ENCODE measurements around the gene SPSB1. TPM values are rescaled to one million over a fixed set of nuclear protein-coding genes. Genes with fewer than 3 reads are reported as not detected.

Gene SPSB1
- polyA plus RNA-seq, 1 experiment = 20.3 TPM

DNA sequence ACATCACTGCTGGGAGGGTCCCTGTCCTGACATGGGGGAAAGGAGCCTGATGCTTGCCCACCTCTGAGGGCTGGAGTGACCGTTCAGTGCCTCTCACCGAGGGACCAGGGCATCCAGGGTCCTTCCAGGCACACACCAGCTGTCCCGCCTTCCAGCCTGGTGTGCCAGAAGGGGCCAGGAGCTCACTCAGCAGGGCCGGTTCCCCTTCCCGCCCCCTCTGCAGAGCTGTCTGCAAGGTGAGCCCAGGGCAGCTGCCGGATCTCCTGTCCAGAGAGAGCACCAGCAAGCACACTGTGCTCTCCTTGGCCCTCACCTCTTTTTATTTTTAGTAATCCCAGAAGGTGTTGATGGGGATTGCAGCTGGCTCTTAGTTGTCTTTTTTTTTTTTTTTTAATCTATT is 41.2 kb upstream of the SPSB1 start:
- no peaks in the 10 kb centered on the region; the same call in 1 of the 2 replicates for H3K9me3 ChIP-seq (ENCODE audit: control insufficient read depth, insufficient read depth, low read length)
- no peaks in the 10 kb centered on the region for H3K27me3 ChIP-seq (ENCODE audit: control insufficient read depth, insufficient read depth, low read length)
- H3K27ac ChIP-seq (ENCODE audit: low read depth, low read length) = no peak overlapping the region
- CTCF ChIA-PET = interaction anchor here (0.9 to 3.0 kb wide), 6 partner anchors 9 to 244 kb away, joined by 3 to 9 read pairs (median 4); no protein-coding TSS in a partner anchor
- H3K4me3 ChIP-seq (ENCODE audit: low read depth, low read length) = no peak overlapping the region
- POLR2A ChIA-PET = interaction anchor here (0.6 to 0.7 kb wide), 2 partner anchors 23 to 259 kb away, joined by 3 read pairs; no protein-coding TSS in a partner anchor
- TF ChIP-seq, protein P1, sequence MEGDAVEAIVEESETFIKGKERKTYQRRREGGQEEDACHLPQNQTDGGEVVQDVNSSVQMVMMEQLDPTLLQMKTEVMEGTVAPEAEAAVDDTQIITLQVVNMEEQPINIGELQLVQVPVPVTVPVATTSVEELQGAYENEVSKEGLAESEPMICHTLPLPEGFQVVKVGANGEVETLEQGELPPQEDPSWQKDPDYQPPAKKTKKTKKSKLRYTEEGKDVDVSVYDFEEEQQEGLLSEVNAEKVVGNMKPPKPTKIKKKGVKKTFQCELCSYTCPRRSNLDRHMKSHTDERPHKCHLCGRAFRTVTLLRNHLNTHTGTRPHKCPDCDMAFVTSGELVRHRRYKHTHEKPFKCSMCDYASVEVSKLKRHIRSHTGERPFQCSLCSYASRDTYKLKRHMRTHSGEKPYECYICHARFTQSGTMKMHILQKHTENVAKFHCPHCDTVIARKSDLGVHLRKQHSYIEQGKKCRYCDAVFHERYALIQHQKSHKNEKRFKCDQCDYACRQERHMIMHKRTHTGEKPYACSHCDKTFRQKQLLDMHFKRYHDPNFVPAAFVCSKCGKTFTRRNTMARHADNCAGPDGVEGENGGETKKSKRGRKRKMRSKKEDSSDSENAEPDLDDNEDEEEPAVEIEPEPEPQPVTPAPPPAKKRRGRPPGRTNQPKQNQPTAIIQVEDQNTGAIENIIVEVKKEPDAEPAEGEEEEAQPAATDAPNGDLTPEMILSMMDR (IDR thresholded peaks at IDR 0.05; ENCODE audit: low read depth, low read length) = no peak
- no peak for DNase-seq (ENCODE audit: low read depth, low spot score)

DNA sequence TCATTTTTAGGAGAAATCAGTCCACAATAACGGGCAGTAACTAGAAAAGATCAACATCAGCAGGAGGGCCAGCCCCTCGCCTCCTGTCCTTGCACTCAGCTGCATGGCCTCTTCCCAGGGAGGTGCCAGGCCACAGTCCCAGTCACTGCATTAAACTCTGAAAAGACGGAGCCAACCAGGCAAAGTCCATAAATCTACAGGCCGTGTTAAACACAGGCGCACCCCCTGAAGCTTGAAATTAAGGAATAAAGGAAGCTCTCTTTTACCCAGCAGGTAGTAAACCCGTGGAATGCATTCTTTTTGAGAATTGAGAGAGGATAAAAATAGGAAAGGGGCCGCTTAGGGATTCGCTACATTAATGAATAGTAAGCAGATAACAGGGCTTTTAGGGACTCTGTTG is 39.7 kb upstream of the SPSB1 start:
- no peaks in the 10 kb centered on the region for H3K27me3 ChIP-seq (ENCODE audit: control insufficient read depth, insufficient read depth, low read length)
- ChIA-PET CTCF (interaction anchor here (0.8 to 3.0 kb wide), 6 partner anchors 14 to 242 kb away, joined by 4 to 9 read pairs (median 4); partner anchors contain the start of gene H6PD), POLR2A (no interaction called here)
- DNase-seq (ENCODE audit: low read depth, low spot score) = no peak
- TF ChIP-seq, protein P1 (IDR thresholded peaks at IDR 0.05; ENCODE audit: low read depth, low read length) = no peak
- H3K27ac ChIP-seq (ENCODE audit: low read depth, low read length) = no peak overlapping the region
- H3K4me3 ChIP-seq (ENCODE audit: low read depth, low read length) = no peak overlapping the region
- peaks cover 2% of the 10 kb centered on the region; the same call in 1 of the 2 replicates for H3K9me3 ChIP-seq (ENCODE audit: control insufficient read depth, insufficient read depth, low read length)

DNA sequence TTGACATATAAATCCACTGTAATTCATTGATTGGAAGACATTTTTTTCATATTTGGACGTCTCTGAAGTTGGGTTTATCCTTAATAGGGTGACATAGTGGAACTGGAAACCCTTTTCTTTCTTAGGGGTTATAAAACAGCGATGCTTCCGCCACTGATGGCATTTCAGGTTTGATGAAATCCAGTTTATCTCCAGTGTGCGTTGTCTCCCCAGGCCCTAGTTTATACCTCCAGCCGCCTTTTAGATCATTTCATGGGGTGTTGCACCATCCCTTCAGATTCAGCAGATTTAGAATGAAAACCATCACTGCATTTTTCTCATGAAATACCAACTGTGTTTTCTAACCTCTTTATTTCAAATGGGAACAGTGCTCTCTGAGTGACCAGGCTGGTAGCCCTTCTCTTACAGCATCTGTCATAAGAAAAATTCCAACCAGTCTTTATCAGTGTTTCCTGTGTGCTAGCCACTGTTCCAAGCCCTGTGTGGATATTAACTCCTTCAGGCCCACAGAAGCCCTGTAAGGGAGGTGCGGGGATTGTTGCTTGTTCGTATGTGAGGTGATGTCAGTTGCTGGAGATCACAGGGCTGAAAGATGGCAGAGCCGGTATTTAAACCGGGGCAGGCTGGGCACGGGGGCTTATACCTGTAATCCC is 39.1 kb upstream of the SPSB1 start:
- TF ChIP-seq, protein P1 (IDR thresholded peaks at IDR 0.05; ENCODE audit: low read depth, low read length) = no peak
- DNase-seq (ENCODE audit: low read depth, low spot score) = no peak
- POLR2A ChIA-PET = no interaction called here

GRCh38 chr1:9256332-9256731 is 36.4 kb upstream of the SPSB1 start:
- ChIA-PET POLR2A (no interaction called here), CTCF (interaction anchor here (0.8 to 1.5 kb wide), 3 partner anchors 11 to 22 kb away, joined by 3 to 4 read pairs (median 4); partner anchors contain the start of gene H6PD)
- TF ChIP-seq, protein P1 (IDR thresholded peaks at IDR 0.05; ENCODE audit: low read depth, low read length) = no peak
- H3K9me3 ChIP-seq (ENCODE audit: control insufficient read depth, insufficient read depth, low read length) = peaks cover 3% of the 10 kb centered on the region; the same call in 1 of the 2 replicates
- H3K27ac ChIP-seq (ENCODE audit: low read depth, low read length) = no peak overlapping the region
- H3K4me3 ChIP-seq (ENCODE audit: low read depth, low read length) = no peak overlapping the region
- no peak for DNase-seq (ENCODE audit: low read depth, low spot score)
- no peaks in the 10 kb centered on the region for H3K27me3 ChIP-seq (ENCODE audit: control insufficient read depth, insufficient read depth, low read length)

More for the DNA sequence above, 39.1 kb upstream of the SPSB1 start:
- Histone ChIP-seq H3K27me3 (ENCODE audit: control insufficient read depth, insufficient read depth, low read length) (no peaks in the 10 kb centered on the region), H3K9me3 (ENCODE audit: control insufficient read depth, insufficient read depth, low read length) (peaks cover 3% of the 10 kb centered on the region; the same call in 1 of the 2 replicates), H3K27ac (ENCODE audit: low read depth, low read length) (no peak overlapping the region), H3K4me3 (ENCODE audit: low read depth, low read length) (no peak overlapping the region)
- CTCF ChIA-PET = interaction anchor here (1.4 to 3.0 kb wide), 3 partner anchors 14 to 143 kb away, joined by 4 to 9 read pairs (median 6); no protein-coding TSS in a partner anchor

DNA sequence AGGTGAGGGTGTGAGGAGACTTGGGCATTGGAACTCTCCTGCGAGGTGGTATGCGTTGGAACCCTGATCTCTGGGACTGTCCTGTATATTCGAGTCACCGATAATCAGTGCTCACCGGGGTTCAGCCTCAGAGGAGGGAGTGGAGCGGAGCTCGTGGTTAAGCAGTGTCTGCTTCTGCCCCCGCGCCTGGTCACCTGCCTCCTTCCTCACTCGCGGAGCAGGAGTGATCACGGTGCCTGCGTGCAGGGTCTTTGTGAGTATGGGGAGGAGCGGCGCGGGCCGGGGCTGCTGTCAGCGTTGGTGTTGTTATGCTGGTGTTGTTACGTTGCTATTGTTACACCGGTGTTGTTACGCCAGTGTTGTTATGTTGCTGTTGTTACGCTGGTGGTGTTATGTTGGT is 34.8 kb upstream of the SPSB1 start:
- peaks cover 3% of the 10 kb centered on the region; the same call in 1 of the 2 replicates for H3K9me3 ChIP-seq (ENCODE audit: control insufficient read depth, insufficient read depth, low read length)
- DNase-seq (ENCODE audit: low read depth, low spot score) = no peak
- TF ChIP-seq, protein P1 (IDR thresholded peaks at IDR 0.05; ENCODE audit: low read depth, low read length) = no peak
- no peak overlapping the region for H3K27ac ChIP-seq (ENCODE audit: low read depth, low read length)
- no peaks in the 10 kb centered on the region for H3K27me3 ChIP-seq (ENCODE audit: control insufficient read depth, insufficient read depth, low read length)
- ChIA-PET CTCF (no interaction called here), POLR2A (no interaction called here)
- H3K4me3 ChIP-seq (ENCODE audit: low read depth, low read length) = no peak overlapping the region

Data from AG04450 (cell line).